Osteoblast (primary cell): ENCODE data around the gene PPARGC1A. TPM values are rescaled to one million over a fixed set of nuclear protein-coding genes. Genes with fewer than 3 reads are reported as not detected.

Source experiments
- DNase-seq: peaks from one replicate; pipeline ENCODE4 v3.0.0; 2011; ENCODE audit warnings: low spot score, mixed read lengths; ENCODE audit not compliant: insufficient read length; ENCODE audit errors: missing footprints
- H2AFZ ChIP-seq: 2 replicates; pipeline ENCODE4 v1.6.0; 2011; ENCODE audit warnings: mild to moderate bottlenecking, low read length
- H3K27ac ChIP-seq: 2 replicates; pipeline ENCODE4 v1.5.1; 2011; ENCODE audit warnings: mild to moderate bottlenecking, low read depth, low read length, moderate library complexity
- H3K27me3 ChIP-seq: 2 replicates; pipeline ENCODE4 v1.6.0; 2012; ENCODE audit warnings: mild to moderate bottlenecking, control low read depth, inconsistent platforms, low read length, moderate library complexity; ENCODE audit not compliant: insufficient read depth
- H3K36me3 ChIP-seq: 2 replicates; pipeline ENCODE4 v1.5.1; 2011; ENCODE audit warnings: mild to moderate bottlenecking, low read length, control low read depth, moderate library complexity; ENCODE audit not compliant: insufficient read depth
- H3K4me1 ChIP-seq: 2 replicates; pipeline ENCODE4 v1.5.1; 2011; ENCODE audit warnings: mild to moderate bottlenecking, low read length, control low read depth, moderate library complexity; ENCODE audit not compliant: insufficient read depth
- H3K4me2 ChIP-seq: 2 replicates; pipeline ENCODE4 v1.6.0; 2011; ENCODE audit warnings: mild to moderate bottlenecking, low read length; ENCODE audit not compliant: insufficient read depth
- H3K4me3 ChIP-seq: fragments of 200-600 bp; sonication (generic); 3 replicates; pipeline ENCODE4 v1.5.1; 2012; ENCODE audit warnings: mild to moderate bottlenecking, low read length, inconsistent platforms; ENCODE audit not compliant: insufficient read depth
- H3K79me2 ChIP-seq: 2 replicates; pipeline ENCODE4 v1.6.0; 2012; ENCODE audit warnings: mild to moderate bottlenecking, low read length, control low read depth, inconsistent platforms; ENCODE audit not compliant: insufficient read depth
- H3K9me3 ChIP-seq: 2 replicates; pipeline ENCODE4 v1.5.1; 2011; ENCODE audit warnings: low read depth, low read length, control low read depth
- H4K20me1 ChIP-seq: 2 replicates; pipeline ENCODE4 v1.6.0; 2012; ENCODE audit warnings: mild to moderate bottlenecking, low read length, control low read depth; ENCODE audit not compliant: insufficient read depth
- CTCF ChIP-seq: IDR thresholded peaks from 2 replicates; pipeline ENCODE4 v1.5.1; 2011; ENCODE audit warnings: mild to moderate bottlenecking, low read depth, low read length, moderate library complexity; ENCODE audit errors: extremely low read depth
- total RNA-seq: library from RNA; depleted of rRNA; stranded (reverse); fragments of >200 nt; gene quantifications from 2 replicates; pipeline ENCODE4 v1.2.3, GENCODE V29; 2012

PPARGC1A gene
- total RNA-seq, 1 donor = 2.5 TPM

- no peaks in the 10 kb centered on the region for H3K9me3 ChIP-seq
Measured at GRCh38 chr4:23775694-23776093, 114.2 kb downstream of the PPARGC1A start.

GRCh38 chr4:23774909-23775308 is 114.9 kb downstream of the PPARGC1A start:
- Histone ChIP-seq H3K4me1 (no peaks in the 10 kb centered on the region), H3K9me3 (no peaks in the 10 kb centered on the region), H3K27ac (no peak overlapping the region), H3K4me2 (no peak overlapping the region), H3K27me3 (no peaks in the 10 kb centered on the region), H4K20me1 (no peaks in the 10 kb centered on the region), H3K79me2 (no peaks in the 10 kb centered on the region), H3K4me3 (no peak overlapping the region), H3K36me3 (no peaks in the 10 kb centered on the region), H2AFZ (no peak overlapping the region)
- no peak for TF ChIP-seq CTCF
- no peak for DNase-seq

More at GRCh38 chr4:23775694-23776093, 114.2 kb downstream of the PPARGC1A start:
- DNase-seq = peak; percentile 38
- H3K27ac ChIP-seq = no peak overlapping the region
- no peak overlapping the region for H3K4me2 ChIP-seq
- H3K4me3 ChIP-seq = no peak overlapping the region
- no peaks in the 10 kb centered on the region for H3K4me1 ChIP-seq
- no peak for TF ChIP-seq CTCF
- no peak overlapping the region for H2AFZ ChIP-seq
- no peaks in the 10 kb centered on the region for H3K79me2 ChIP-seq
- no peaks in the 10 kb centered on the region for H3K27me3 ChIP-seq
- H3K36me3 ChIP-seq = no peaks in the 10 kb centered on the region
- H4K20me1 ChIP-seq = no peaks in the 10 kb centered on the region

- Histone ChIP-seq H3K4me1 (no peaks in the 10 kb centered on the region), H3K79me2 (no peaks in the 10 kb centered on the region), H3K36me3 (no peaks in the 10 kb centered on the region), H3K27me3 (no peaks in the 10 kb centered on the region), H3K4me2 (no peak overlapping the region), H3K9me3 (no peaks in the 10 kb centered on the region), H3K4me3 (no peak overlapping the region), H4K20me1 (no peaks in the 10 kb centered on the region), H2AFZ (no peak overlapping the region), H3K27ac (no peak overlapping the region)
- no peak for TF ChIP-seq CTCF
- no peak for DNase-seq
Measured at GRCh38 chr4:23773884-23774636, 115.8 kb downstream of the PPARGC1A start.

GRCh38 chr4:23770011-23770410 is 119.8 kb downstream of the PPARGC1A start:
- Histone ChIP-seq H3K27ac (no peak overlapping the region), H4K20me1 (no peaks in the 10 kb centered on the region), H3K36me3 (no peaks in the 10 kb centered on the region), H3K4me2 (no peak overlapping the region), H3K4me1 (no peaks in the 10 kb centered on the region), H3K4me3 (no peak overlapping the region), H3K9me3 (no peaks in the 10 kb centered on the region), H3K79me2 (no peaks in the 10 kb centered on the region), H3K27me3 (no peaks in the 10 kb centered on the region), H2AFZ (no peak overlapping the region)
- TF ChIP-seq CTCF = no peak
- DNase-seq = no peak
